K562 (cell line): Measurements from ENCODE around the gene GPR32. TPM values are rescaled to one million over a fixed set of nuclear protein-coding genes. Genes with fewer than 3 reads are reported as not detected.

Source experiments
- BRD9 ChIP-seq: fragments of 450-650 bp; IDR thresholded peaks from 2 replicates; pipeline ENCODE4 v1.6.1; 2018; ENCODE audit warnings: low read depth; ENCODE audit not compliant: partially characterized antibody
- HDAC3 ChIP-seq: fragments of 450-650 bp; IDR thresholded peaks from 2 replicates; pipeline ENCODE4 v1.6.1; 2018; ENCODE audit warnings: borderline replicate concordance, mild to moderate bottlenecking, moderate library complexity; ENCODE audit not compliant: partially characterized antibody
- KLF16 ChIP-seq: IDR thresholded peaks from 2 replicates; pipeline ENCODE4 v1.6.1; 2016; ENCODE audit warnings: antibody characterized with exemption
- MCM2 ChIP-seq: fragments of 450-650 bp; IDR thresholded peaks from 2 replicates; pipeline ENCODE4 v1.6.1; 2017; ENCODE audit warnings: low read depth, mild to moderate bottlenecking
- MYC ChIP-seq, 2 experiments: fragments of 250-450 bp in 1 of 2; sonication (Bioruptor Pico) in 1 of 2; IDR thresholded peaks; 2 replicates each; pipeline versions ENCODE4 v1.5.1 to v1.6.1; 2012 to 2021; ENCODE audit warnings: low read depth in 2 of 2, borderline replicate concordance in 1 of 2, improper control_type of control experiment in 1 of 2, low read length in 1 of 2, mild to moderate bottlenecking in 1 of 2, moderate library complexity in 1 of 2
- PHF21A ChIP-seq: fragments of 450-650 bp; IDR thresholded peaks from 2 replicates; pipeline ENCODE4 v1.6.1; 2017; ENCODE audit warnings: low read depth, borderline replicate concordance
- PHF8 ChIP-seq: fragments of 200-600 bp; sonication (generic); IDR thresholded peaks from 2 replicates; pipeline ENCODE4 v1.6.1; 2012; ENCODE audit warnings: mixed run types, mild to moderate bottlenecking, inconsistent platforms, low read length, moderate library complexity, borderline replicate concordance
- PML ChIP-seq: IDR thresholded peaks from 2 replicates; pipeline ENCODE4 v1.6.1; 2012; ENCODE audit warnings: low read length, inconsistent platforms
- PTTG1 ChIP-seq: fragments of 450-650 bp; IDR thresholded peaks from 2 replicates; pipeline ENCODE4 v1.6.1; 2016; ENCODE audit warnings: low read depth, mild to moderate bottlenecking, missing genetic modification characterization, missing compliant biosample characterization
- RNF2 ChIP-seq: sonication (generic); IDR thresholded peaks from 2 replicates; pipeline ENCODE4 v1.6.1; 2016
- SAFB2 ChIP-seq: fragments of 200-400 bp; formaldehyde crosslinking; IDR thresholded peaks from 2 replicates; pipeline ENCODE4 v1.6.1; 2018; ENCODE audit warnings: borderline replicate concordance, low read length, low read depth, moderate library complexity; ENCODE audit not compliant: severe bottlenecking
- SIRT6 ChIP-seq: IDR thresholded peaks from one replicate; pipeline ENCODE4 v1.6.1; 2012; ENCODE audit warnings: low read depth, mild to moderate bottlenecking, control low read depth, inconsistent platforms, low read length, moderate library complexity
- TARDBP ChIP-seq: fragments of 450-650 bp; IDR thresholded peaks from 2 replicates; pipeline ENCODE4 v1.6.1; 2016
- TOE1 ChIP-seq, 2 experiments: fragments of 450-650 bp in 1 of 2; sonication (generic) in 1 of 2; formaldehyde crosslinking in 1 of 2; IDR thresholded peaks; 2 replicates each; pipeline versions ENCODE4 v1.7.1 to v1.8.0; 2016 to 2022; ENCODE audit warnings: borderline replicate concordance in 2 of 2, mild to moderate bottlenecking in 2 of 2, antibody characterized with exemption in 1 of 2, inconsistent platforms in 1 of 2, low read depth in 1 of 2, missing genetic modification reagents in 1 of 2, moderate library complexity in 1 of 2
- ZBTB8A ChIP-seq: fragments of 450-650 bp; IDR thresholded peaks from 2 replicates; pipeline ENCODE4 v1.6.1; 2018; ENCODE audit warnings: mild to moderate bottlenecking, moderate library complexity; ENCODE audit not compliant: partially characterized antibody
- ZNF124 ChIP-seq: sonication (generic); formaldehyde crosslinking; IDR thresholded peaks from 2 replicates; pipeline ENCODE4 v1.8.1; 2022; ENCODE audit warnings: missing genetic modification reagents
- polyA plus RNA-seq, 8 experiments: library from polyadenylated mRNA; depleted of rRNA in 4 of 8; stranded (reverse) in 5 of 8; unstranded in 3 of 8; fragments of >200 nt; fragmentation: Nextera tagmentation in 2 of 8; fragmentation: Illumina TruSeq in 1 of 8; extraction: Ambion mirVana in 2 of 8; extraction: Trizol in 1 of 8; gene quantifications; 2 replicates each; pipeline versions ENCODE4 v1.2.1 to v1.2.3, GENCODE V29; 2011 to 2014; ENCODE audit warnings: inconsistent platforms in 1 of 8, missing spikeins in 1 of 8
- total RNA-seq, 7 experiments: library from RNA; depleted of rRNA in 6 of 7; stranded (reverse); fragments of >200 nt in 6 of 7; fragmentation: Illumina TruSeq in 2 of 7; extraction: Trizol in 2 of 7; gene quantifications; 2 replicates each; pipeline versions ENCODE4 v1.2.1 to v1.2.3, GENCODE V29; 2011 to 2021; ENCODE audit warnings: low replicate concordance in 1 of 7
- TF ChIP-seq, protein P1 (sequence below): sonication (generic); formaldehyde crosslinking; IDR thresholded peaks from 2 replicates; pipeline ENCODE4 v1.8.0; 2022; ENCODE audit warnings: mild to moderate bottlenecking, missing genetic modification reagents
- TF ChIP-seq, protein P2 (sequence below): fragments of 450-650 bp; formaldehyde crosslinking; IDR thresholded peaks from 2 replicates; pipeline ENCODE4 v1.4.0; 2020; ENCODE audit warnings: mild to moderate bottlenecking

GPR32 gene
- total and polyA plus RNA-seq, 9 of the 15 experiments (the other 6 are each of a cell fraction or from before 2014, with no cell fraction given): not detected

DNA sequence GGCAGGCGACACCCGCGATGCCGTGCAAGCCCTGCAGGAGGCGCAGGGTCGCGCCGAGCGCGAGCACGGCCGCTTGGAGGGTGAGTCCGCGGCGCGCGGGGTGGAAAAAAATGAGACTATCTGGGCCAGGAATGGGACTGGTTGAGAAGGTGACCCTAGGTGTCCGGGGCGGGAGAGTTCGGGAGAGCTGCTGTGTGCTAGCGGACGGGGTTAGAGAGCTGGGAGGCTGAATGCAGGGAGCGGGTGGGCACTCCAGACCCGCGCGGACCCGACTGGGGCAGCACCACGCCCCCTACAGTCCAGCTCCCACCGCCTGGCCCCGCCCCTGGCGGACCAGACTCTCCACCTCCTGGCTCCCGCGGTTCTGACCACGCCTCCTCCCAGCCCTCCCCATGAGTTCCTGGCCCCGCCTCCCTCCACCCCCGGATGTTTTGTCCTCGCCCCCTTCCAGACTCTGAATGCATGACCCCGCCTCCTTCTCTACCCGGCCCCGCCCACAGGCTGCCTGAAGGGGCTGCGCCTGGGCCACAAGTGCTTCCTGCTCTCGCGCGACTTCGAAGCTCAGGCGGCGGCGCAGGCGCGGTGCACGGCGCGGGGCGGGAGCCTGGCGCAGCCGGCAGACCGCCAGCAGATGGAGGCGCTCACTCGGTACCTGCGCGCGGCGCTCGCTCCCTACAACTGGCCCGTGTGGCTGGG lies 45.6 kb upstream of the GPR32 start (continued):
- TF ChIP-seq SAFB2: no peak
- TF ChIP-seq PHF21A: peak; percentile 44; the same call in 1 of the 2 replicates
- TF ChIP-seq SIRT6: no peak
- TF ChIP-seq TOE1 (IDR thresholded peaks at IDR 0.05; ENCODE audit: borderline replicate concordance): peak; percentile 25; the same call in 1 of the 2 replicates
- TF ChIP-seq TOE1 (CRISPR knock-in tag; IDR thresholded peaks at IDR 0.05; ENCODE audit: borderline replicate concordance, low read depth): 0 out of 2 replicates have a peak, but pooled peaks have one; percentile 71
- TF ChIP-seq, protein P1, sequence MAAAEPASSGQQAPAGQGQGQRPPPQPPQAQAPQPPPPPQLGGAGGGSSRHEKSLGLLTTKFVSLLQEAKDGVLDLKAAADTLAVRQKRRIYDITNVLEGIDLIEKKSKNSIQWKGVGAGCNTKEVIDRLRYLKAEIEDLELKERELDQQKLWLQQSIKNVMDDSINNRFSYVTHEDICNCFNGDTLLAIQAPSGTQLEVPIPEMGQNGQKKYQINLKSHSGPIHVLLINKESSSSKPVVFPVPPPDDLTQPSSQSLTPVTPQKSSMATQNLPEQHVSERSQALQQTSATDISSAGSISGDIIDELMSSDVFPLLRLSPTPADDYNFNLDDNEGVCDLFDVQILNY: no peak
- TF ChIP-seq PHF8: peak; percentile 69; the same call in 1 of the 2 replicates
- peak; percentile 79; the same call in 1 of the 2 replicates for TF ChIP-seq TARDBP
- no peak for TF ChIP-seq HDAC3
- TF ChIP-seq KLF16: no peak
- TF ChIP-seq PTTG1 (tag): no peak
- TF ChIP-seq, protein P2, sequence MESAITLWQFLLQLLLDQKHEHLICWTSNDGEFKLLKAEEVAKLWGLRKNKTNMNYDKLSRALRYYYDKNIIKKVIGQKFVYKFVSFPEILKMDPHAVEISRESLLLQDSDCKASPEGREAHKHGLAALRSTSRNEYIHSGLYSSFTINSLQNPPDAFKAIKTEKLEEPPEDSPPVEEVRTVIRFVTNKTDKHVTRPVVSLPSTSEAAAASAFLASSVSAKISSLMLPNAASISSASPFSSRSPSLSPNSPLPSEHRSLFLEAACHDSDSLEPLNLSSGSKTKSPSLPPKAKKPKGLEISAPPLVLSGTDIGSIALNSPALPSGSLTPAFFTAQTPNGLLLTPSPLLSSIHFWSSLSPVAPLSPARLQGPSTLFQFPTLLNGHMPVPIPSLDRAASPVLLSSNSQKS (CRISPR knock-in tag): no peak
- TF ChIP-seq RNF2: no peak; the same call in 1 of the 2 replicates
- 0 out of 2 replicates have a peak, but pooled peaks have one; percentile 51 for TF ChIP-seq PML
- no peak for TF ChIP-seq MCM2
- no peak for TF ChIP-seq ZBTB8A
- peak; percentile 91 for TF ChIP-seq BRD9
- 0 out of 2 replicates have a peak, but pooled peaks have one; percentile 35 for TF ChIP-seq ZNF124 (CRISPR knock-in tag)
- TF ChIP-seq MYC (IDR thresholded peaks at IDR 0.05; ENCODE audit: low read depth, low read length): peak; percentile 85; the same call in 1 of the 2 replicates
- no peak for TF ChIP-seq MYC (CRISPR knock-in tag; IDR thresholded peaks at IDR 0.05; ENCODE audit: borderline replicate concordance, low read depth)
